ENCODE measurements around the gene SLC39A7.

Gene SLC39A7

GRCh38 chr6:33164176-33164575 lies 36.5 kb upstream of the SLC39A7 start:
- TF ChIP-seq EZH2 (IDR thresholded peaks at IDR 0.05; ENCODE audit: borderline replicate concordance, low read depth, low read length, severe bottlenecking) (no peak), CTCF (IDR thresholded peaks at IDR 0.05; ENCODE audit: borderline replicate concordance, extremely low read depth, low read length, poor library complexity, severe bottlenecking) (no peak)
- H3K9me3 ChIP-seq (ENCODE audit: insufficient read depth, low read length, severe bottlenecking), result no peaks in the 10 kb centered on the region
- no peaks in the 10 kb centered on the region for H4K20me1 ChIP-seq (ENCODE audit: insufficient read depth, low read length)
- H3K79me2 ChIP-seq (ENCODE audit: insufficient read depth, low read length), result no peaks in the 10 kb centered on the region
- H3K27me3 ChIP-seq (ENCODE audit: insufficient read depth, low read length, poor library complexity), result peaks cover 5% of the 10 kb centered on the region
- no peak overlapping the region for H3K9ac ChIP-seq (ENCODE audit: low read depth, low read length)
- DNase-seq (no peak), ATAC-seq (ENCODE audit: insufficient read depth, low read depth) (no peak)
- no peak overlapping the region for H3K4me2 ChIP-seq (ENCODE audit: insufficient read depth, low read length)
- peaks cover 11% of the 10 kb centered on the region for H3K4me1 ChIP-seq (ENCODE audit: insufficient read depth, low read length)
- no peak overlapping the region for H3K27ac ChIP-seq (ENCODE audit: low read length)
- no peaks in the 10 kb centered on the region for H3K36me3 ChIP-seq (ENCODE audit: insufficient read depth, low read length)
- no peak overlapping the region for H2AFZ ChIP-seq (ENCODE audit: low read depth, low read length)
- H3K4me3 ChIP-seq (ENCODE audit: low read depth in 1 of 2, low read length in 2 of 2), result no peak overlapping the region

GRCh38 chr6:33164665-33165373 lies 35.8 kb upstream of the SLC39A7 start:
- no peak for TF ChIP-seq CTCF (IDR thresholded peaks at IDR 0.05; ENCODE audit: borderline replicate concordance, extremely low read depth, low read length, poor library complexity, severe bottlenecking)
- no peak for TF ChIP-seq EZH2 (IDR thresholded peaks at IDR 0.05; ENCODE audit: borderline replicate concordance, low read depth, low read length, severe bottlenecking)
- H4K20me1 ChIP-seq (ENCODE audit: insufficient read depth, low read length), result no peaks in the 10 kb centered on the region
- no peaks in the 10 kb centered on the region for H3K9me3 ChIP-seq (ENCODE audit: insufficient read depth, low read length, severe bottlenecking)
- no peak overlapping the region for H3K27ac ChIP-seq (ENCODE audit: low read length)
- peaks cover 11% of the 10 kb centered on the region for H3K4me1 ChIP-seq (ENCODE audit: insufficient read depth, low read length)
- H3K4me3 ChIP-seq (ENCODE audit: low read depth in 1 of 2, low read length in 2 of 2), result no peak overlapping the region
- no peak for ATAC-seq (ENCODE audit: insufficient read depth, low read depth)
- H3K79me2 ChIP-seq (ENCODE audit: insufficient read depth, low read length), result no peaks in the 10 kb centered on the region
- no peak for DNase-seq
- H3K9ac ChIP-seq (ENCODE audit: low read depth, low read length), result no peak overlapping the region
- no peaks in the 10 kb centered on the region for H3K36me3 ChIP-seq (ENCODE audit: insufficient read depth, low read length)
- peaks cover under 1% of the 10 kb centered on the region for H3K27me3 ChIP-seq (ENCODE audit: insufficient read depth, low read length, poor library complexity)
- H3K4me2 ChIP-seq (ENCODE audit: insufficient read depth, low read length), result no peak overlapping the region
- H2AFZ ChIP-seq (ENCODE audit: low read depth, low read length), result no peak overlapping the region

DNA sequence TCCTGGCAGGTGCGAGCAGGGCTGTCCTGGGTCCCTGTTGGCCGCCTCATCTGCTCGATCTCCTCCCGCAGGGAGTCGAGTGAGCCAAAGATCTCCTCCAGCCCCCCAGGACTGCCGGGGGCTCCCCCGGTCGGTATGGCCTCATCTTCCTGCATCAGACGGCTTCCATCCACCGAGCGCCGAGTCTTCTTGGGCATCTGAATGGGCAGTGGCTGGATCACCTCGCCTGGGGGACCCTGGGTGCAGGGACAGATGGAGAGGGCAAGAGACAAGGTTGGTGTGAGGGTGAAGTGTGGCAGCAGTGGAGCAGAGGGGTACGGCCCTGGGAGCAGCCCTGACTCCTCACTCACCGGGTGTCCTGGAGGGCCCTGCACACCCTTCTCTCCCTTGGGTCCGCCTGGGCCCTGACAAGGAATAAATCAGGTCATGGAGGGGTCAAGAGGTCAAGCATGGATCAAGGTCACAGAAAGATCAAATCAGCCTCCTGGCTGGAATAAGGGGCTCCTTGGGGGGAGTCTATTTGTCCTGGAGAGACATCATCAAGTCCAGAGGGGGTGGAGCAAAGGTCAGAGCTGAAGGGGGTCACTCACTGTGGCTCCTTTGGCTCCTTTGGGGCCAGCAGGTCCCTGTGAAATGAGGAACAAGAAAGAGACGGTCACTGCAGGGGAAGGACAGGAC lies 34.9 kb upstream of the SLC39A7 start:
- no peak overlapping the region for H3K27ac ChIP-seq (ENCODE audit: low read length)
- H2AFZ ChIP-seq (ENCODE audit: low read depth, low read length), result no peak overlapping the region
- peaks cover 11% of the 10 kb centered on the region for H3K4me1 ChIP-seq (ENCODE audit: insufficient read depth, low read length)
- ATAC-seq (ENCODE audit: insufficient read depth, low read depth) (no peak), DNase-seq (no peak)
- no peaks in the 10 kb centered on the region for H3K27me3 ChIP-seq (ENCODE audit: insufficient read depth, low read length, poor library complexity)
- H3K4me3 ChIP-seq (ENCODE audit: low read depth in 1 of 2, low read length in 2 of 2), result no peak overlapping the region
- no peaks in the 10 kb centered on the region for H3K9me3 ChIP-seq (ENCODE audit: insufficient read depth, low read length, severe bottlenecking)
- H3K79me2 ChIP-seq (ENCODE audit: insufficient read depth, low read length), result no peaks in the 10 kb centered on the region
- TF ChIP-seq CTCF (IDR thresholded peaks at IDR 0.05; ENCODE audit: borderline replicate concordance, extremely low read depth, low read length, poor library complexity, severe bottlenecking), result no peak
- no peak for TF ChIP-seq EZH2 (IDR thresholded peaks at IDR 0.05; ENCODE audit: borderline replicate concordance, low read depth, low read length, severe bottlenecking)
- no peaks in the 10 kb centered on the region for H3K36me3 ChIP-seq (ENCODE audit: insufficient read depth, low read length)
- no peak overlapping the region for H3K4me2 ChIP-seq (ENCODE audit: insufficient read depth, low read length)
- H3K9ac ChIP-seq (ENCODE audit: low read depth, low read length), result no peak overlapping the region
- no peaks in the 10 kb centered on the region for H4K20me1 ChIP-seq (ENCODE audit: insufficient read depth, low read length)

Data from DND-41 (cell line).